ENCODE results near the gene PLCB1. TPM values are rescaled to one million over a fixed set of nuclear protein-coding genes. Genes with fewer than 3 reads are reported as not detected.

The PLCB1 gene
- total and polyA plus RNA-seq, 2 experiments from 2014 or later = 6.7 to 20.5 TPM

DNA sequence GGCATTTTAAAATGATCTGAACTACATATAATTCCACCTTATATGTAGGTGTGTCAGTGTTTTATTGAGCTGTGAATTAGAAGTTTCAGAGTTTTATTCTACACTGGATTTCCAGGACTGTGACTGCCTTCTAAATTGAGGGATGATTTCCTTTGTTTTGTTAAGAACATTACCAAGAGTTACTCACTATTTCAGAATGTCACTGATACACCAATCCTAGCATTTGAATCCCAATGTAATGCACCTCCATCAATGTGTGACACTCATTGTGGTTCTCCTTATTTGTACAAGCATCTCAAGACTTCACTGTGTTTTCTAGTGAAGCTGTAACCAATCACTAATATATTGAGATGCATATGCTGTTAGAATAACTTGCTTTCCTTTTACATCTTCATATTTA, 86.8 kb downstream of the PLCB1 start:
- no peaks in the 10 kb centered on the region for H4K20me1 ChIP-seq (ENCODE audit: insufficient read depth, poor library complexity, severe bottlenecking)
- no peak for TF ChIP-seq EZH2phosphoT487 (IDR thresholded peaks at IDR 0.05; ENCODE audit: low read depth, severe bottlenecking, unreplicated experiment)
- no peak for TF ChIP-seq CTCF (IDR thresholded peaks at IDR 0.05; ENCODE audit: poor library complexity)
- no peak for TF ChIP-seq EZH2 (IDR thresholded peaks at IDR 0.05; ENCODE audit: borderline replicate concordance)
- H3K27ac ChIP-seq = no peak overlapping the region
- H3K9me3 ChIP-seq (ENCODE audit: low read depth) = no peaks in the 10 kb centered on the region
- peaks cover 21% of the 10 kb centered on the region for H3K4me1 ChIP-seq (ENCODE audit: insufficient read depth)
- no peaks in the 10 kb centered on the region for H3K36me3 ChIP-seq (replicated peaks; ENCODE audit: insufficient read depth, low read depth)
- H3K27me3 ChIP-seq = no peaks in the 10 kb centered on the region
- DNase-seq (ENCODE audit: low spot score) = no peak
- H3K79me2 ChIP-seq = no peaks in the 10 kb centered on the region
- H3K4me2 ChIP-seq = no peak overlapping the region
- no peaks in the 10 kb centered on the region for H3K9me2 ChIP-seq (replicated peaks; ENCODE audit: insufficient read depth)
- no peak overlapping the region for H2AFZ ChIP-seq
- H3K4me3 ChIP-seq = no peak overlapping the region

- H3K36me3 ChIP-seq (replicated peaks; ENCODE audit: insufficient read depth, low read depth) = no peaks in the 10 kb centered on the region
- H3K27ac ChIP-seq = no peak overlapping the region
- DNase-seq (ENCODE audit: low spot score) = no peak
- H3K4me1 ChIP-seq (ENCODE audit: insufficient read depth) = peaks cover 21% of the 10 kb centered on the region
- TF ChIP-seq EZH2phosphoT487 (IDR thresholded peaks at IDR 0.05; ENCODE audit: low read depth, severe bottlenecking, unreplicated experiment) (no peak), CTCF (IDR thresholded peaks at IDR 0.05; ENCODE audit: poor library complexity) (no peak), EZH2 (IDR thresholded peaks at IDR 0.05; ENCODE audit: borderline replicate concordance) (no peak)
- no peaks in the 10 kb centered on the region for H3K9me2 ChIP-seq (replicated peaks; ENCODE audit: insufficient read depth)
- H3K4me3 ChIP-seq = no peak overlapping the region
- WGBS (ENCODE audit: low lambda C conversion rate, missing lambda C conversion rate) = 52% methylated on average over 3 of the region's 3 CpGs
- H3K4me2 ChIP-seq = no peak overlapping the region
- H3K79me2 ChIP-seq = no peaks in the 10 kb centered on the region
- H3K27me3 ChIP-seq = no peaks in the 10 kb centered on the region
- no peak overlapping the region for H2AFZ ChIP-seq
- H4K20me1 ChIP-seq (ENCODE audit: insufficient read depth, poor library complexity, severe bottlenecking) = no peaks in the 10 kb centered on the region
- H3K9me3 ChIP-seq (ENCODE audit: low read depth) = no peaks in the 10 kb centered on the region
These were observed 87.3 kb downstream of the PLCB1 start for GRCh38 chr20:8219403-8219802.

GRCh38 chr20:8220716-8221115, 88.7 kb downstream of the PLCB1 start:
- WGBS (ENCODE audit: low lambda C conversion rate, missing lambda C conversion rate) = 84% methylated on average over 1 of the region's 1 CpG
- Histone ChIP-seq H4K20me1 (ENCODE audit: insufficient read depth, poor library complexity, severe bottlenecking) (no peaks in the 10 kb centered on the region), H3K4me3 (no peak overlapping the region), H3K36me3 (replicated peaks; ENCODE audit: insufficient read depth, low read depth) (no peaks in the 10 kb centered on the region), H2AFZ (no peak overlapping the region), H3K4me1 (ENCODE audit: insufficient read depth) (peaks cover 10% of the 10 kb centered on the region), H3K27ac (no peak overlapping the region), H3K9me3 (ENCODE audit: low read depth) (no peaks in the 10 kb centered on the region), H3K9me2 (replicated peaks; ENCODE audit: insufficient read depth) (no peaks in the 10 kb centered on the region), H3K79me2 (no peaks in the 10 kb centered on the region), H3K4me2 (no peak overlapping the region), H3K27me3 (no peaks in the 10 kb centered on the region)
- TF ChIP-seq CTCF (IDR thresholded peaks at IDR 0.05; ENCODE audit: poor library complexity) = no peak
- DNase-seq (ENCODE audit: low spot score) = no peak

DNA sequence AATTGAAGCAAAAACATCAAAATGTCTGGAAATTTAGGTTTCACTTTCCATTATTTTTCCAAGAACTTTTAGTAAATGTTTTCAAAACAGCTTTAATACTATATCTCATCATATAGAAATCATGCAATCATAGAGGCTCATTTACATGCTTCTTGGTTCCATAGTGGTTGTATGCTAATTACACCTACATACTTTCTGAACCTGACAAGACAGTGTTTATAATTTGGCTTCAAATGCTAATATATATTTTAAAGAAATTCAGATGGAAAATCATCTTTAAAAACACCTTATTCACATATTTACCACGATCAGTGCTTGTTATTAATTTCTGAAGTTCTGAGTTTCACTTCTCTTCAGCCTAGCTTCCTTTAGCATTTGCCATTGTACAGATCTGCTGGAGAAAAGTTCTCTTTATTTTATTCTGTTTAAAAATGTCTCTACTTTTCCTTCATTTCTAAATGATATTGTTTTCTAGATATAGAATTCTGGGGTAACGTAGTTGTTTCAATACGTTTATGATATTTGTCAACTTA, 89.9 kb downstream of the PLCB1 start:
- H3K9me2 ChIP-seq (replicated peaks; ENCODE audit: insufficient read depth) = no peaks in the 10 kb centered on the region
- peaks cover 6% of the 10 kb centered on the region for H3K4me1 ChIP-seq (ENCODE audit: insufficient read depth)
- no peaks in the 10 kb centered on the region for H3K9me3 ChIP-seq (ENCODE audit: low read depth)
- no peaks in the 10 kb centered on the region for H3K36me3 ChIP-seq (replicated peaks; ENCODE audit: insufficient read depth, low read depth)
- no peak overlapping the region for H3K4me2 ChIP-seq
- no peak for DNase-seq (ENCODE audit: low spot score)
- H4K20me1 ChIP-seq (ENCODE audit: insufficient read depth, poor library complexity, severe bottlenecking) = no peaks in the 10 kb centered on the region
- TF ChIP-seq EZH2phosphoT487 (IDR thresholded peaks at IDR 0.05; ENCODE audit: low read depth, severe bottlenecking, unreplicated experiment) (no peak), EZH2 (IDR thresholded peaks at IDR 0.05; ENCODE audit: borderline replicate concordance) (no peak), CTCF (IDR thresholded peaks at IDR 0.05; ENCODE audit: poor library complexity) (no peak)
- no peak overlapping the region for H3K27ac ChIP-seq
- H2AFZ ChIP-seq = no peak overlapping the region
- H3K79me2 ChIP-seq = no peaks in the 10 kb centered on the region
- no peak overlapping the region for H3K4me3 ChIP-seq
- no peaks in the 10 kb centered on the region for H3K27me3 ChIP-seq
- 95% methylated on average over 3 of the region's 3 CpGs for WGBS (ENCODE audit: low lambda C conversion rate, missing lambda C conversion rate)

All from hepatocyte (in vitro differentiated cells).